Measurements from ENCODE around the gene UST. TPM values are rescaled to one million over a fixed set of nuclear protein-coding genes. Genes with fewer than 3 reads are reported as not detected.

Gene UST
- polyA plus RNA-seq, 1 donor from 2014 or later, result 7.5 TPM

GRCh38 chr6:148811459-148811858 lies 64.6 kb downstream of the UST start:
- H3K4me2 ChIP-seq (ENCODE audit: low read length), result no peak overlapping the region
- no peak overlapping the region for H3K9ac ChIP-seq (ENCODE audit: low read length)
- TF ChIP-seq TAF1 (IDR thresholded peaks at IDR 0.05; ENCODE audit: low read depth) (no peak), EP300 (conservative IDR thresholded peaks at IDR 0.05; ENCODE audit: poor library complexity, severe bottlenecking) (no peak), RAD21 (conservative IDR thresholded peaks at IDR 0.05) (no peak), MXI1 (conservative IDR thresholded peaks at IDR 0.05; ENCODE audit: poor library complexity, severe bottlenecking) (no peak), POLR2AphosphoS5 (IDR thresholded peaks at IDR 0.05) (no peak), SMC3 (conservative IDR thresholded peaks at IDR 0.05; ENCODE audit: poor library complexity) (no peak), EZH2 (IDR thresholded peaks at IDR 0.05; ENCODE audit: borderline replicate concordance, insufficient read depth, low read length, poor library complexity, severe bottlenecking) (no peak)
- TF ChIP-seq, protein P1, sequence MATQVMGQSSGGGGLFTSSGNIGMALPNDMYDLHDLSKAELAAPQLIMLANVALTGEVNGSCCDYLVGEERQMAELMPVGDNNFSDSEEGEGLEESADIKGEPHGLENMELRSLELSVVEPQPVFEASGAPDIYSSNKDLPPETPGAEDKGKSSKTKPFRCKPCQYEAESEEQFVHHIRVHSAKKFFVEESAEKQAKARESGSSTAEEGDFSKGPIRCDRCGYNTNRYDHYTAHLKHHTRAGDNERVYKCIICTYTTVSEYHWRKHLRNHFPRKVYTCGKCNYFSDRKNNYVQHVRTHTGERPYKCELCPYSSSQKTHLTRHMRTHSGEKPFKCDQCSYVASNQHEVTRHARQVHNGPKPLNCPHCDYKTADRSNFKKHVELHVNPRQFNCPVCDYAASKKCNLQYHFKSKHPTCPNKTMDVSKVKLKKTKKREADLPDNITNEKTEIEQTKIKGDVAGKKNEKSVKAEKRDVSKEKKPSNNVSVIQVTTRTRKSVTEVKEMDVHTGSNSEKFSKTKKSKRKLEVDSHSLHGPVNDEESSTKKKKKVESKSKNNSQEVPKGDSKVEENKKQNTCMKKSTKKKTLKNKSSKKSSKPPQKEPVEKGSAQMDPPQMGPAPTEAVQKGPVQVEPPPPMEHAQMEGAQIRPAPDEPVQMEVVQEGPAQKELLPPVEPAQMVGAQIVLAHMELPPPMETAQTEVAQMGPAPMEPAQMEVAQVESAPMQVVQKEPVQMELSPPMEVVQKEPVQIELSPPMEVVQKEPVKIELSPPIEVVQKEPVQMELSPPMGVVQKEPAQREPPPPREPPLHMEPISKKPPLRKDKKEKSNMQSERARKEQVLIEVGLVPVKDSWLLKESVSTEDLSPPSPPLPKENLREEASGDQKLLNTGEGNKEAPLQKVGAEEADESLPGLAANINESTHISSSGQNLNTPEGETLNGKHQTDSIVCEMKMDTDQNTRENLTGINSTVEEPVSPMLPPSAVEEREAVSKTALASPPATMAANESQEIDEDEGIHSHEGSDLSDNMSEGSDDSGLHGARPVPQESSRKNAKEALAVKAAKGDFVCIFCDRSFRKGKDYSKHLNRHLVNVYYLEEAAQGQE (IDR thresholded peaks at IDR 0.05; ENCODE audit: borderline replicate concordance), result no peak
- TF ChIP-seq, protein P2, sequence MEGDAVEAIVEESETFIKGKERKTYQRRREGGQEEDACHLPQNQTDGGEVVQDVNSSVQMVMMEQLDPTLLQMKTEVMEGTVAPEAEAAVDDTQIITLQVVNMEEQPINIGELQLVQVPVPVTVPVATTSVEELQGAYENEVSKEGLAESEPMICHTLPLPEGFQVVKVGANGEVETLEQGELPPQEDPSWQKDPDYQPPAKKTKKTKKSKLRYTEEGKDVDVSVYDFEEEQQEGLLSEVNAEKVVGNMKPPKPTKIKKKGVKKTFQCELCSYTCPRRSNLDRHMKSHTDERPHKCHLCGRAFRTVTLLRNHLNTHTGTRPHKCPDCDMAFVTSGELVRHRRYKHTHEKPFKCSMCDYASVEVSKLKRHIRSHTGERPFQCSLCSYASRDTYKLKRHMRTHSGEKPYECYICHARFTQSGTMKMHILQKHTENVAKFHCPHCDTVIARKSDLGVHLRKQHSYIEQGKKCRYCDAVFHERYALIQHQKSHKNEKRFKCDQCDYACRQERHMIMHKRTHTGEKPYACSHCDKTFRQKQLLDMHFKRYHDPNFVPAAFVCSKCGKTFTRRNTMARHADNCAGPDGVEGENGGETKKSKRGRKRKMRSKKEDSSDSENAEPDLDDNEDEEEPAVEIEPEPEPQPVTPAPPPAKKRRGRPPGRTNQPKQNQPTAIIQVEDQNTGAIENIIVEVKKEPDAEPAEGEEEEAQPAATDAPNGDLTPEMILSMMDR (IDR thresholded peaks at IDR 0.05; ENCODE audit: poor library complexity, severe bottlenecking), result no peak
- H2AFZ ChIP-seq (ENCODE audit: low read depth, low read length), result no peak overlapping the region
- H3K27ac ChIP-seq (ENCODE audit: low read length), result no peak overlapping the region
- no peaks in the 10 kb centered on the region for H4K20me1 ChIP-seq (ENCODE audit: insufficient read depth)
- H3K9me2 ChIP-seq (ENCODE audit: insufficient read depth, low read length), result no peaks in the 10 kb centered on the region
- H3K36me3 ChIP-seq (ENCODE audit: insufficient read depth, low read length), result no peaks in the 10 kb centered on the region
- no peaks in the 10 kb centered on the region for H3K79me2 ChIP-seq (replicated peaks; ENCODE audit: insufficient read depth, low read length)
- no peaks in the 10 kb centered on the region for H3K27me3 ChIP-seq (ENCODE audit: insufficient read depth, low read depth, low read length)
- no peaks in the 10 kb centered on the region for H3K9me3 ChIP-seq (ENCODE audit: low read length)
- no peaks in the 10 kb centered on the region for H3F3A ChIP-seq (ENCODE audit: insufficient read depth, low read length, poor library complexity, severe bottlenecking)
- no peak overlapping the region for H3K4me3 ChIP-seq (ENCODE audit: low read length)

DNA sequence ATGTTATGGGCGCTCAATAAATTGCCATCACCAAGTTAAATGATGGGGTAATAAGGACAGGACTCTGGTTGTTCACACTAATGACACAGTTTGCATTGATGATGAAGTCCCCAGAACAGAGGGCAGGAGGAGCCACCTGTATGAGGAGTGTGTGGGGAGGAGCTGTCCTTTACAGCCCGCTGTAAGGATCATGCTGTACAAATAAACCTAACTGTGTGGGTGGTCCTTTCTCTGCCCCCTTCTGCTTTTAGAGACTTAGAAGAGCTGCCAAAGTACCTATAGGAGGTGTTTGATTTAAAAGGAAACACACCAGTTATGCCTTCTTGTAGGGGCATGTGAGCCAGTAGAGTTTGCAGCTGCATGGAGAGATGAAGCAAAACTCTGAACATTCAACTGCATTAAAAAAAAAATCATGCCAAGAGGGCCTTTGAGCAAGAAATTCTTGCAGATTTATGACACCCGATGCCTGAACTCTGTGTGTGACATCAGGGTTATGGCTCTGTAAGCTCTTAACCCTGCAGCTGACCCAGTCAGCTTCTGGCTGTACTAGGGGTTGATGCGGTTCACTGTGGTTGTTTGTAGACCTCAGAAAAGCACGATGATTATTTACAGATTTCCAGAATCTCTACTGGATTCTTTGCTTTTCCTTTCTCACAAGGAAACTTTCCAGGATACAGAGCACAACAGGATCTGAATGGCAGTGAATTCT lies 67.4 kb downstream of the UST start:
- Histone ChIP-seq H3K36me3 (ENCODE audit: insufficient read depth, low read length) (no peaks in the 10 kb centered on the region), H3K9ac (ENCODE audit: low read length) (no peak overlapping the region), H2AFZ (ENCODE audit: low read depth, low read length) (no peak overlapping the region), H3K27ac (ENCODE audit: low read length) (no peak overlapping the region), H3K79me2 (replicated peaks; ENCODE audit: insufficient read depth, low read length) (no peaks in the 10 kb centered on the region), H3K4me3 (ENCODE audit: low read length) (no peak overlapping the region), H3K9me2 (ENCODE audit: insufficient read depth, low read length) (no peaks in the 10 kb centered on the region), H4K20me1 (ENCODE audit: insufficient read depth) (no peaks in the 10 kb centered on the region), H3K4me2 (ENCODE audit: low read length) (no peak overlapping the region), H3F3A (ENCODE audit: insufficient read depth, low read length, poor library complexity, severe bottlenecking) (no peaks in the 10 kb centered on the region), H3K27me3 (ENCODE audit: insufficient read depth, low read depth, low read length) (no peaks in the 10 kb centered on the region), H3K9me3 (ENCODE audit: low read length) (no peaks in the 10 kb centered on the region)
- TF ChIP-seq, protein P1 (IDR thresholded peaks at IDR 0.05; ENCODE audit: borderline replicate concordance), result no peak
- TF ChIP-seq POLR2AphosphoS5 (IDR thresholded peaks at IDR 0.05), result no peak
- no peak for TF ChIP-seq MXI1 (conservative IDR thresholded peaks at IDR 0.05; ENCODE audit: poor library complexity, severe bottlenecking)
- TF ChIP-seq, protein P2 (IDR thresholded peaks at IDR 0.05; ENCODE audit: poor library complexity, severe bottlenecking), result no peak
- no peak for TF ChIP-seq TAF1 (IDR thresholded peaks at IDR 0.05; ENCODE audit: low read depth)
- no peak for TF ChIP-seq EP300 (conservative IDR thresholded peaks at IDR 0.05; ENCODE audit: poor library complexity, severe bottlenecking)
- TF ChIP-seq RAD21 (conservative IDR thresholded peaks at IDR 0.05), result no peak
- TF ChIP-seq EZH2 (IDR thresholded peaks at IDR 0.05; ENCODE audit: borderline replicate concordance, insufficient read depth, low read length, poor library complexity, severe bottlenecking), result no peak
- no peak for TF ChIP-seq SMC3 (conservative IDR thresholded peaks at IDR 0.05; ENCODE audit: poor library complexity)
